HepG2 (cell line): ENCODE data around the gene BLOC1S4. TPM values are rescaled to one million over a fixed set of nuclear protein-coding genes. Genes with fewer than 3 reads are reported as not detected.

Source experiments
- CBX5 ChIP-seq: sonication (generic); formaldehyde crosslinking; IDR thresholded peaks from 2 replicates; pipeline ENCODE4 v1.4.0; 2020; ENCODE audit warnings: missing genetic modification reagents, borderline replicate concordance
- CCDC6 ChIP-seq: sonication (generic); formaldehyde crosslinking; IDR thresholded peaks from 2 replicates; pipeline ENCODE4 v1.8.1; 2022; ENCODE audit warnings: mild to moderate bottlenecking, missing genetic modification reagents, moderate library complexity
- EP300 ChIP-seq, 3 experiments: sonication (generic) in 1 of 3; formaldehyde crosslinking in 1 of 3; IDR thresholded peaks; 2 replicates each; pipeline versions ENCODE4 v1.5.1 to v1.6.1; 2011 to 2020; ENCODE audit warnings: low read depth in 2 of 3, low read length in 2 of 3, borderline replicate concordance in 1 of 3, improper control_type of control experiment in 1 of 3, mild to moderate bottlenecking in 1 of 3, missing genetic modification reagents in 1 of 3, moderate library complexity in 1 of 3
- HNRNPH1 ChIP-seq: fragments of 200-400 bp; formaldehyde crosslinking; optimal IDR thresholded peaks from 2 replicates; pipeline ENCODE3; 2017; ENCODE audit warnings: mild to moderate bottlenecking, low read depth, low read length
- MAZ ChIP-seq, 2 experiments: sonication (generic) in 1 of 2; formaldehyde crosslinking in 1 of 2; IDR thresholded peaks; 2 replicates each; pipeline versions ENCODE4 v1.5.0 to v1.6.1; 2012 to 2020; ENCODE audit warnings: low read depth in 2 of 2, mild to moderate bottlenecking in 2 of 2, borderline replicate concordance in 1 of 2, improper control_type of control experiment in 1 of 2, low read length in 1 of 2, missing genetic modification reagents in 1 of 2, moderate library complexity in 1 of 2
- NFATC3 ChIP-seq: sonication (generic); formaldehyde crosslinking; IDR thresholded peaks from 2 replicates; pipeline ENCODE4 v1.5.1; 2020; ENCODE audit warnings: mild to moderate bottlenecking, missing genetic modification reagents
- NFYC ChIP-seq: IDR thresholded peaks from 2 replicates; pipeline ENCODE4 v1.6.1; 2016; ENCODE audit warnings: missing genetic modification reagents, missing compliant biosample characterization
- PTBP1 ChIP-seq: fragments of 200-400 bp; formaldehyde crosslinking; IDR thresholded peaks from 2 replicates; pipeline ENCODE4 v1.6.1; 2018; ENCODE audit warnings: low read length, low read depth; ENCODE audit not compliant: poor library complexity, severe bottlenecking
- RFX5 ChIP-seq: IDR thresholded peaks from 2 replicates; pipeline ENCODE4 v1.6.1; 2011; ENCODE audit warnings: low read depth, low read length, improper control_type of control experiment
- RORA ChIP-seq: sonication (generic); formaldehyde crosslinking; IDR thresholded peaks from 2 replicates; pipeline ENCODE4 v1.5.0; 2020; ENCODE audit warnings: mild to moderate bottlenecking, missing genetic modification reagents, moderate library complexity
- SRY ChIP-seq: sonication (generic); formaldehyde crosslinking; IDR thresholded peaks from 2 replicates; pipeline ENCODE4 v1.8.0; 2022; ENCODE audit warnings: mild to moderate bottlenecking, missing genetic modification reagents
- YEATS4 ChIP-seq: sonication (generic); formaldehyde crosslinking; IDR thresholded peaks from 2 replicates; pipeline ENCODE4 v1.4.0; 2020; ENCODE audit warnings: missing genetic modification reagents, borderline replicate concordance
- ZKSCAN8 ChIP-seq: IDR thresholded peaks from 2 replicates; pipeline ENCODE4 v1.6.1; 2016; ENCODE audit warnings: borderline replicate concordance, missing genetic modification reagents, missing compliant biosample characterization
- ZNF136 ChIP-seq: sonication (generic); formaldehyde crosslinking; IDR thresholded peaks from 2 replicates; pipeline ENCODE4 v1.8.1; 2022; ENCODE audit warnings: low read depth, mild to moderate bottlenecking, moderate library complexity, missing genetic modification reagents
- ZNF326 ChIP-seq: sonication (generic); formaldehyde crosslinking; IDR thresholded peaks from 2 replicates; pipeline ENCODE4 v1.4.0; 2020; ENCODE audit warnings: missing genetic modification reagents, borderline replicate concordance
- ZNF33A ChIP-seq: sonication (generic); formaldehyde crosslinking; IDR thresholded peaks from 2 replicates; pipeline ENCODE4 v1.5.1; 2020; ENCODE audit warnings: missing genetic modification reagents, mild to moderate bottlenecking, moderate library complexity, borderline replicate concordance
- ZNF350 ChIP-seq: sonication (generic); formaldehyde crosslinking; IDR thresholded peaks from 2 replicates; pipeline ENCODE4 v1.4.0; 2020; ENCODE audit warnings: mild to moderate bottlenecking, low read depth, missing genetic modification reagents, borderline replicate concordance
- polyA plus RNA-seq, 8 experiments: library from polyadenylated mRNA; depleted of rRNA in 3 of 8; stranded (reverse) in 7 of 8; unstranded in 1 of 8; fragments of >200 nt; fragmentation: Illumina TruSeq in 4 of 8; extraction: Trizol in 4 of 8; gene quantifications; 2 replicates each; pipeline versions ENCODE4 v1.2.1 to v1.2.3, GENCODE V29; 2011 to 2016; ENCODE audit warnings: low read depth in 4 of 8, missing spikeins in 1 of 8, mixed read lengths in 1 of 8; ENCODE audit not compliant: insufficient read depth in 1 of 8
- total RNA-seq, 5 experiments: library from RNA; depleted of rRNA; stranded (reverse); fragments of >200 nt; fragmentation: Illumina TruSeq; extraction: Trizol; gene quantifications; 2 replicates each; pipeline ENCODE4 v1.2.3, GENCODE V29; 2016; ENCODE audit warnings: low read depth in 1 of 5
- TF ChIP-seq, protein P1 (sequence below): sonication (generic); formaldehyde crosslinking; IDR thresholded peaks from 2 replicates; pipeline ENCODE4 v1.5.0; 2020; ENCODE audit warnings: missing genetic modification reagents, mild to moderate bottlenecking, borderline replicate concordance
- TF ChIP-seq, protein P2 (sequence below): IDR thresholded peaks from 2 replicates; pipeline ENCODE4 v1.6.1; 2016; ENCODE audit warnings: low read depth, missing genetic modification reagents, missing compliant biosample characterization

Gene BLOC1S4
- total and polyA plus RNA-seq, 2 of the 13 experiments (the other 11 are each of a cell fraction or from before 2014, with no cell fraction given) = 15.5 to 20.9 TPM

DNA sequence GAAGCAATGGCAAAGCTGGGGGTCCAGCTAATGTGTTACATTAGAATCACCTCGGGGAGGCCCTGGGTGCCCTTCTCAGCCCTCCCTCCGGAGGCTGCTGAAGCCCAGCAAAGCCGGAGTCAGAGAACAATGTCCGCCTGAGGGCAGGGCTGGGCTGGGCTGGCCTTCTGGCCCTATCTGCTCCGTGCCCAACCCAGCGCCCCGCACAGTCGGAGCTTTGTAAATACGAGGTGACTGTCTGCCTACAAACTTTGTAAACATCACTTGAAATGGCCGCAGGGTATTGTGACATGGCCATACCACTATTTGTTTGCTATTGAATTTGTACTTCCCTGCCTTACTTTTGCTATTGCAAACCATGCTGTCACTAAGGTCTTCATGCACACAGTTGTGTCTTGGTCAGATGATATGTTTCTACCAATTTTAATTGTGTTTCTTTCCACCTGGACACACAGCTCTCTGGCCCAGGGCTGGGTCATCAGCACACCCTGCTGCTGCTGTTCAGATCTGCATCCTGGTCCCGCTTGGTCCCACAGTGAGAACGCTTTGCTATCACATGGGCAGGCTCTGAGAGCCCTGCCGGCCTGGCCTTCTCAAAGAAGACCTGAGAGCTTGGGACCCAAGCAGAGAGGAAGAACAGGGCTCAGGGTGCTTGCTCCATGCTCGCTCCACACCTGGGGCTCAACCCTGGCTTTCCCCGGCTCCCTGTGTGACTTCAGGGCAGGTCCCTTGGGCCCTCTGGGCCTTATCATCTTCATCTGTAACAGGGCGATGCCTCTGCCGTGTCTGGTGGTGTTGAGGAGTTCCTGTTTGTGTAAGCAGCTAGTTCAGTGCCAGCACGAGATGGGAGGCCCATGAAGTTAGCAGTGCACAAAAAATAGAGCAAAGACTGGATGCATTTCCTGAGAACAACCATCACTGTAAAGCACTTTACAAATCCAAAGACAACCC, 20.0 kb upstream of the BLOC1S4 start (continued):
- peak; percentile 93 for TF ChIP-seq ZKSCAN8
- TF ChIP-seq YEATS4 (CRISPR knock-in tag) = peak; percentile 90
- TF ChIP-seq ZNF136 = peak; percentile 86
- peak; percentile 37; the same call in 1 of the 2 replicates for TF ChIP-seq CCDC6 (CRISPR knock-in tag)
- peak; percentile 74 to 84 for TF ChIP-seq EP300 (IDR thresholded peaks at IDR 0.05; ENCODE audit: low read depth in 2 of 2, low read length in 2 of 2)
- TF ChIP-seq EP300 (CRISPR knock-in tag; IDR thresholded peaks at IDR 0.05; ENCODE audit: borderline replicate concordance) = peak; percentile 87
- TF ChIP-seq ZNF33A (CRISPR knock-in tag) = no peak
- TF ChIP-seq ZNF350 (CRISPR knock-in tag) = peak; percentile 91
- TF ChIP-seq, protein P1, sequence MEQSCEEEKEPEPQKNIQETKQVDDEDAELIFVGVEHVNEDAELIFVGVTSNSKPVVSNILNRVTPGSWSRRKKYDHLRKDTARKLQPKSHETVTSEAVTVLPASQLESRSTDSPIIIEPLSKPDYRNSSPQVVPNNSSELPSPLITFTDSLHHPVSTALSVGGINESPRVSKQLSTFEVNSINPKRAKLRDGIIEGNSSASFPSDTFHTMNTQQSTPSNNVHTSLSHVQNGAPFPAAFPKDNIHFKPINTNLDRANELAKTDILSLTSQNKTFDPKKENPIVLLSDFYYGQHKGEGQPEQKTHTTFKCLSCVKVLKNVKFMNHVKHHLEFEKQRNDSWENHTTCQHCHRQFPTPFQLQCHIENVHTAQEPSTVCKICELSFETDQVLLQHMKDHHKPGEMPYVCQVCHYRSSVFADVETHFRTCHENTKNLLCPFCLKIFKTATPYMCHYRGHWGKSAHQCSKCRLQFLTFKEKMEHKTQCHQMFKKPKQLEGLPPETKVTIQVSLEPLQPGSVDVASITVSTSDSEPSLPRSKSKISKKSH (CRISPR knock-in tag) = no peak; the same call in 1 of the 2 replicates
- no peak for TF ChIP-seq ZNF326 (CRISPR knock-in tag)
- TF ChIP-seq, protein P2, sequence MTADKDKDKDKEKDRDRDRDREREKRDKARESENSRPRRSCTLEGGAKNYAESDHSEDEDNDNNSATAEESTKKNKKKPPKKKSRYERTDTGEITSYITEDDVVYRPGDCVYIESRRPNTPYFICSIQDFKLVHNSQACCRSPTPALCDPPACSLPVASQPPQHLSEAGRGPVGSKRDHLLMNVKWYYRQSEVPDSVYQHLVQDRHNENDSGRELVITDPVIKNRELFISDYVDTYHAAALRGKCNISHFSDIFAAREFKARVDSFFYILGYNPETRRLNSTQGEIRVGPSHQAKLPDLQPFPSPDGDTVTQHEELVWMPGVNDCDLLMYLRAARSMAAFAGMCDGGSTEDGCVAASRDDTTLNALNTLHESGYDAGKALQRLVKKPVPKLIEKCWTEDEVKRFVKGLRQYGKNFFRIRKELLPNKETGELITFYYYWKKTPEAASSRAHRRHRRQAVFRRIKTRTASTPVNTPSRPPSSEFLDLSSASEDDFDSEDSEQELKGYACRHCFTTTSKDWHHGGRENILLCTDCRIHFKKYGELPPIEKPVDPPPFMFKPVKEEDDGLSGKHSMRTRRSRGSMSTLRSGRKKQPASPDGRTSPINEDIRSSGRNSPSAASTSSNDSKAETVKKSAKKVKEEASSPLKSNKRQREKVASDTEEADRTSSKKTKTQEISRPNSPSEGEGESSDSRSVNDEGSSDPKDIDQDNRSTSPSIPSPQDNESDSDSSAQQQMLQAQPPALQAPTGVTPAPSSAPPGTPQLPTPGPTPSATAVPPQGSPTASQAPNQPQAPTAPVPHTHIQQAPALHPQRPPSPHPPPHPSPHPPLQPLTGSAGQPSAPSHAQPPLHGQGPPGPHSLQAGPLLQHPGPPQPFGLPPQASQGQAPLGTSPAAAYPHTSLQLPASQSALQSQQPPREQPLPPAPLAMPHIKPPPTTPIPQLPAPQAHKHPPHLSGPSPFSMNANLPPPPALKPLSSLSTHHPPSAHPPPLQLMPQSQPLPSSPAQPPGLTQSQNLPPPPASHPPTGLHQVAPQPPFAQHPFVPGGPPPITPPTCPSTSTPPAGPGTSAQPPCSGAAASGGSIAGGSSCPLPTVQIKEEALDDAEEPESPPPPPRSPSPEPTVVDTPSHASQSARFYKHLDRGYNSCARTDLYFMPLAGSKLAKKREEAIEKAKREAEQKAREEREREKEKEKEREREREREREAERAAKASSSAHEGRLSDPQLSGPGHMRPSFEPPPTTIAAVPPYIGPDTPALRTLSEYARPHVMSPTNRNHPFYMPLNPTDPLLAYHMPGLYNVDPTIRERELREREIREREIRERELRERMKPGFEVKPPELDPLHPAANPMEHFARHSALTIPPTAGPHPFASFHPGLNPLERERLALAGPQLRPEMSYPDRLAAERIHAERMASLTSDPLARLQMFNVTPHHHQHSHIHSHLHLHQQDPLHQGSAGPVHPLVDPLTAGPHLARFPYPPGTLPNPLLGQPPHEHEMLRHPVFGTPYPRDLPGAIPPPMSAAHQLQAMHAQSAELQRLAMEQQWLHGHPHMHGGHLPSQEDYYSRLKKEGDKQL (CRISPR knock-in tag) = peak; percentile 91
- TF ChIP-seq NFATC3 (CRISPR knock-in tag) = no peak
- peak; percentile 21; the same call in 1 of the 2 replicates for TF ChIP-seq NFYC (CRISPR knock-in tag)
- TF ChIP-seq RFX5 = no peak
- TF ChIP-seq MAZ (IDR thresholded peaks at IDR 0.05; ENCODE audit: borderline replicate concordance, low read depth, low read length) = no peak
- peak; percentile 90 for TF ChIP-seq MAZ (CRISPR knock-in tag; IDR thresholded peaks at IDR 0.05; ENCODE audit: low read depth)
- no peak for TF ChIP-seq PTBP1
- peak; percentile 95 for TF ChIP-seq CBX5
- TF ChIP-seq SRY = 0 out of 2 replicates have a peak, but pooled peaks have one; percentile 54
- no peak for TF ChIP-seq HNRNPH1
- TF ChIP-seq RORA = no peak
